IMR-90 (cell line): ENCODE measurements around the gene INSYN1. TPM values are rescaled to one million over a fixed set of nuclear protein-coding genes. Genes with fewer than 3 reads are reported as not detected.

ENCODE experiments used
- ATAC-seq: fragments of 200-7000 bp; cut with Tn5 transposase; 2 replicates; pipeline ENCODE4 v1.9.1; 2020; ENCODE audit warnings: low read depth, mild to moderate bottlenecking, moderate library complexity
- BruUV-seq: library from RNA; stranded (reverse); fragments of 400-500 nt; replicated peaks from 2 replicates; lab custom pipeline; 2021; lab: Mats Ljungman, UMichigan
- CTCF ChIA-PET: fragments of 300-600 bp; formaldehyde crosslinking; extraction: SDS; loops from one replicate; lab custom pipeline; 2021; ENCODE audit warnings: antibody characterized with exemption; lab: Yijun Ruan, JAX
- POLR2A ChIA-PET: fragments of 300-600 bp; sonication (Branson Sonifier 250); formaldehyde crosslinking; loops from one replicate; lab custom pipeline; 2022; ENCODE audit warnings: antibody characterized with exemption; ENCODE audit not compliant: unreplicated experiment; lab: Charles Lee
- DNase-seq: peaks from one replicate; pipeline ENCODE4 v3.0.0; 2013
- H2AFZ ChIP-seq: replicated peaks from 2 replicates; pipeline ENCODE3; 2013; ENCODE audit warnings: low read length, mild to moderate bottlenecking; ENCODE audit not compliant: poor library complexity
- H2AK5ac ChIP-seq: 2 replicates; pipeline ENCODE4 v1.6.1; 2013; ENCODE audit warnings: low read depth, low read length, inconsistent platforms
- H2AK9ac ChIP-seq: replicated peaks from 2 replicates; pipeline ENCODE3; 2013; ENCODE audit warnings: mild to moderate bottlenecking, low read depth, low read length, moderate library complexity; ENCODE audit not compliant: poor library complexity
- H2BK120ac ChIP-seq: 2 replicates; pipeline ENCODE4 v1.6.1; 2013; ENCODE audit warnings: low read depth, low read length, inconsistent platforms
- H2BK15ac ChIP-seq: 3 replicates; pipeline ENCODE4 v1.6.1; 2013; ENCODE audit warnings: low read depth, low read length, inconsistent platforms
- H2BK20ac ChIP-seq: 2 replicates; pipeline ENCODE4 v1.6.1; 2013; ENCODE audit warnings: low read depth, mild to moderate bottlenecking, inconsistent platforms, low read length, moderate library complexity
- H2BK5ac ChIP-seq: 2 replicates; pipeline ENCODE4 v1.6.1; 2013; ENCODE audit warnings: mild to moderate bottlenecking, low read depth, low read length, inconsistent platforms; ENCODE audit not compliant: poor library complexity, severe bottlenecking
- H3K14ac ChIP-seq: replicated peaks from 2 replicates; pipeline ENCODE4 v1.6.1; 2013; ENCODE audit warnings: low read depth, low read length, inconsistent platforms
- H3K18ac ChIP-seq: 2 replicates; pipeline ENCODE4 v1.6.1; 2013; ENCODE audit warnings: low read depth, low read length, control low read depth
- H3K23ac ChIP-seq: 2 replicates; pipeline ENCODE4 v1.6.1; 2013; ENCODE audit warnings: low read depth, low read length, inconsistent platforms
- H3K27ac ChIP-seq: 2 replicates; pipeline ENCODE4 v1.5.1; 2013; ENCODE audit warnings: mild to moderate bottlenecking, control low read depth, low read length; ENCODE audit not compliant: insufficient read depth
- H3K27me3 ChIP-seq: 2 replicates; pipeline ENCODE4 v1.6.1; 2013; ENCODE audit warnings: low read length; ENCODE audit not compliant: control insufficient read depth, insufficient read depth
- H3K36me3 ChIP-seq: 2 replicates; pipeline ENCODE4 v1.6.1; 2013; ENCODE audit warnings: low read length, mixed read lengths; ENCODE audit not compliant: control insufficient read depth, insufficient read depth
- H3K4ac ChIP-seq: 2 replicates; pipeline ENCODE4 v1.6.1; 2013; ENCODE audit warnings: low read depth, low read length, inconsistent platforms
- H3K4me1 ChIP-seq: 2 replicates; pipeline ENCODE4 v1.6.1; 2013; ENCODE audit warnings: low read length, mixed read lengths; ENCODE audit not compliant: control insufficient read depth, insufficient read depth
- H3K4me2 ChIP-seq: 2 replicates; pipeline ENCODE4 v1.6.1; 2013; ENCODE audit warnings: low read depth, mild to moderate bottlenecking, control low read depth, low read length, moderate library complexity
- H3K4me3 ChIP-seq: 2 replicates; pipeline ENCODE4 v1.5.1; 2013; ENCODE audit warnings: low read depth, mild to moderate bottlenecking, control low read depth, low read length, moderate library complexity; ENCODE audit not compliant: insufficient read depth
- H3K56ac ChIP-seq: 2 replicates; pipeline ENCODE4 v1.6.1; 2013; ENCODE audit warnings: low read length, inconsistent platforms; ENCODE audit not compliant: insufficient read depth; ENCODE audit errors: extremely low read depth
- H3K79me1 ChIP-seq, 2 experiments: 2 replicates each; pipeline ENCODE4 v1.6.1; 2013; ENCODE audit warnings: low read length in 2 of 2, inconsistent platforms in 1 of 2, low read depth in 1 of 2
- H3K9ac ChIP-seq: 2 replicates; pipeline ENCODE4 v1.6.1; 2013; ENCODE audit warnings: low read depth, low read length, control low read depth
- H3K9me1 ChIP-seq: 2 replicates; pipeline ENCODE4 v1.6.1; 2013; ENCODE audit warnings: low read length, inconsistent platforms; ENCODE audit not compliant: insufficient read depth
- H3K9me3 ChIP-seq: 2 replicates; pipeline ENCODE4 v1.6.1; 2013; ENCODE audit warnings: low read length; ENCODE audit not compliant: control insufficient read depth, insufficient read depth
- H4K20me1 ChIP-seq: 2 replicates; pipeline ENCODE4 v1.6.1; 2013; ENCODE audit warnings: low read length, inconsistent platforms; ENCODE audit not compliant: insufficient read depth
- H4K5ac ChIP-seq: 2 replicates; pipeline ENCODE4 v1.6.1; 2013; ENCODE audit warnings: mild to moderate bottlenecking, low read depth, low read length, control low read depth
- H4K8ac ChIP-seq, 2 experiments: 2 replicates each; pipeline ENCODE4 v1.6.1; 2013; ENCODE audit warnings: low read depth in 2 of 2, low read length in 2 of 2, control low read depth in 1 of 2, inconsistent platforms in 1 of 2
- H4K91ac ChIP-seq: 2 replicates; pipeline ENCODE4 v1.6.1; 2013; ENCODE audit warnings: low read depth, low read length, inconsistent platforms; ENCODE audit not compliant: insufficient read depth
- BHLHE40 ChIP-seq: fragments of 150-350 bp; IDR thresholded peaks from 2 replicates; pipeline ENCODE4 v1.6.1; 2016; ENCODE audit warnings: mild to moderate bottlenecking, low read depth, low read length
- CHD1 ChIP-seq: IDR thresholded peaks from 2 replicates; pipeline ENCODE4 v1.6.1; 2012; ENCODE audit warnings: low read depth, low read length, improper control_type of control experiment
- FOS ChIP-seq: fragments of 150-350 bp; IDR thresholded peaks from 2 replicates; pipeline ENCODE4 v1.6.1; 2016; ENCODE audit warnings: low read depth, low read length
- MAZ ChIP-seq: IDR thresholded peaks from 2 replicates; pipeline ENCODE4 v1.6.1; 2012; ENCODE audit warnings: low read depth, mild to moderate bottlenecking, low read length, improper control_type of control experiment, moderate library complexity, borderline replicate concordance
- MXI1 ChIP-seq: IDR thresholded peaks from 2 replicates; pipeline ENCODE4 v1.6.1; 2012; ENCODE audit warnings: low read depth, mild to moderate bottlenecking, low read length, moderate library complexity, borderline replicate concordance
- NFE2L2 ChIP-seq: fragments of 150-350 bp; IDR thresholded peaks from 2 replicates; pipeline ENCODE4 v1.6.1; 2016; ENCODE audit warnings: low read depth, mild to moderate bottlenecking, low read length
- POLR2A ChIP-seq: IDR thresholded peaks from 2 replicates; pipeline ENCODE4 v1.6.1; 2012; ENCODE audit warnings: mild to moderate bottlenecking, low read depth, low read length
- RAD21 ChIP-seq: IDR thresholded peaks from 2 replicates; pipeline ENCODE4 v1.6.1; 2012; ENCODE audit warnings: low read length, improper control_type of control experiment
- RCOR1 ChIP-seq: IDR thresholded peaks from 2 replicates; pipeline ENCODE4 v1.6.1; 2012; ENCODE audit warnings: mild to moderate bottlenecking, low read length, improper control_type of control experiment; ENCODE audit not compliant: insufficient replicate concordance
- RFX5 ChIP-seq: IDR thresholded peaks from 2 replicates; pipeline ENCODE4 v1.8.0; 2012; ENCODE audit warnings: low read depth, mild to moderate bottlenecking, low read length, moderate library complexity
- SMC3 ChIP-seq: fragments of 150-350 bp; IDR thresholded peaks from 2 replicates; pipeline ENCODE4 v1.6.1; 2016; ENCODE audit warnings: low read depth, mild to moderate bottlenecking, antibody characterized with exemption, low read length, moderate library complexity
- WGBS, 2 experiments: methylation state at CpG; one replicate each; pipeline versions ENCODE4 v1.1.5 to v1.1.7; 2013; ENCODE audit warnings: missing lambda C conversion rate in 2 of 2; ENCODE audit not compliant: insufficient read length in 1 of 2; ENCODE audit errors: extremely low coverage in 2 of 2; 5-methylcytosine and 5-hydroxymethylcytosine counted together
- dilution Hi-C: fragments of 300-500 bp; cut with HindIII; formaldehyde crosslinking; loops from one replicate; pipeline ENCODE4 v1.14.3; 2018; ENCODE audit warnings: low sequenced_read_pairs; ENCODE audit not compliant: unreplicated experiment
- in situ Hi-C: fragments of 300-500 bp; cut with MboI; formaldehyde crosslinking; loops from 3 replicates; pipeline ENCODE4 v1.14.3; 2019; ENCODE audit warnings: low sequenced_read_pairs, inconsistent platforms, mixed read lengths
- intact Hi-C: fragments of 100-400 bp; cut with micrococcal nuclease; formaldehyde crosslinking; loops from 2 replicates; pipeline ENCODE4 v1.10.0; 2022
- polyA plus RNA-seq, 3 experiments: library from polyadenylated mRNA; depleted of rRNA; stranded (reverse); fragments of >200 nt; gene quantifications; 2 replicates each; pipeline ENCODE4 v1.2.3, GENCODE V29; 2012; ENCODE audit warnings: low replicate concordance in 1 of 3
- total RNA-seq: library from RNA; depleted of rRNA; stranded (reverse); fragments of >200 nt; gene quantifications from 2 replicates; pipeline ENCODE4 v1.2.3, GENCODE V29; 2012
- TF ChIP-seq, protein P1 (sequence below): fragments of 150-350 bp; IDR thresholded peaks from 2 replicates; pipeline ENCODE4 v1.6.1; 2016; ENCODE audit warnings: low read depth, mild to moderate bottlenecking, low read length, moderate library complexity, borderline replicate concordance
- TF ChIP-seq, protein P2 (sequence below): fragments of 150-350 bp; IDR thresholded peaks from 2 replicates; pipeline ENCODE4 v1.6.1; 2017; ENCODE audit warnings: mild to moderate bottlenecking, antibody characterized with exemption, low read length, low read depth
- TF ChIP-seq, protein P3 (sequence below): conservative IDR thresholded peaks from 2 replicates; pipeline ENCODE4 v1.5.1; 2012; ENCODE audit warnings: mild to moderate bottlenecking, low read depth, low read length, improper control_type of control experiment

Gene INSYN1
- total and polyA plus RNA-seq, 2 of the 4 experiments (the other 2 are of a cell fraction): 0.18 to 0.34 TPM

DNA sequence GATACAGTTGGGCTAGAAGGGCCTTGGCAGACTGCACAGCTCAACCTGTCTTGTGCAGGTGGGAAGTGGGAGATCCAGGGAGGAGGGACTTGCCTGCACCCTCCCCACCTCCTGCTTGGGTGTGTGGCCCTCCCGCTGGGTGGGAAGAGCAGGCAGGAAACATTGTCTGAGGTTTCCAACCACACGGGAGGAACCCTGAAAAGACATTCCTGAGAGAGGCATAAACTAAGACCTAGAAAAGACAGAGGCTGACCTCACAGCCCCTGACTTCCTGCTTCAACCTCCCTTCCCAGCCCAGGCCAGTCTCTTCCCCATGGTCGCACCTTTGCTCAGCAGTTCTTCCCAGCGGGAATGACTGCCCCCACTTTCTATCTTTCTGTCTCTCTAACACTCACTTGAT, 46.3 kb upstream of the INSYN1 start:
- Histone ChIP-seq H3K27ac (no peak overlapping the region), H3K9ac (no peak overlapping the region), H3K4me1 (peaks cover 21% of the 10 kb centered on the region), H3K14ac (no peak overlapping the region), H3K18ac (no peak overlapping the region), H3K4ac (0 out of 2 replicates have a peak overlapping the region, but pooled peaks have one; percentile 63), H2AK9ac (no peak overlapping the region), H3K23ac (no peak overlapping the region), H3K79me1 (no peaks in the 10 kb centered on the region), H2BK120ac (no peak overlapping the region), H4K5ac (no peak overlapping the region), H4K8ac (no peak overlapping the region), H3K4me3 (no peak overlapping the region), H4K91ac (no peak overlapping the region), H4K20me1 (peaks cover 6% of the 10 kb centered on the region; the same call in 1 of the 2 replicates), H2AFZ (peak overlapping the region; percentile 9), H2BK15ac (no peak overlapping the region; the same call in 2 of the 3 replicates), H3K36me3 (no peaks in the 10 kb centered on the region), H3K9me1 (peaks cover 25% of the 10 kb centered on the region), H2BK5ac (no peak overlapping the region), H3K56ac (no peak overlapping the region), H3K9me3 (no peaks in the 10 kb centered on the region), H3K4me2 (no peak overlapping the region), H2BK20ac (no peak overlapping the region), H3K27me3 (peaks cover 9% of the 10 kb centered on the region; the same call in 1 of the 2 replicates), H2AK5ac (no peak overlapping the region)
- ATAC-seq (no peak), DNase-seq (peak; percentile 15)
- dilution Hi-C loops (no loop called here), intact Hi-C loops (no loop called here), in situ Hi-C loops (no loop called here)
- no peak for TF ChIP-seq BHLHE40
- TF ChIP-seq MXI1: no peak
- TF ChIP-seq RAD21: no peak
- no peak for TF ChIP-seq POLR2A
- no peak for TF ChIP-seq CHD1
- TF ChIP-seq, protein P1, sequence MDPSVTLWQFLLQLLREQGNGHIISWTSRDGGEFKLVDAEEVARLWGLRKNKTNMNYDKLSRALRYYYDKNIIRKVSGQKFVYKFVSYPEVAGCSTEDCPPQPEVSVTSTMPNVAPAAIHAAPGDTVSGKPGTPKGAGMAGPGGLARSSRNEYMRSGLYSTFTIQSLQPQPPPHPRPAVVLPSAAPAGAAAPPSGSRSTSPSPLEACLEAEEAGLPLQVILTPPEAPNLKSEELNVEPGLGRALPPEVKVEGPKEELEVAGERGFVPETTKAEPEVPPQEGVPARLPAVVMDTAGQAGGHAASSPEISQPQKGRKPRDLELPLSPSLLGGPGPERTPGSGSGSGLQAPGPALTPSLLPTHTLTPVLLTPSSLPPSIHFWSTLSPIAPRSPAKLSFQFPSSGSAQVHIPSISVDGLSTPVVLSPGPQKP: no peak
- no peak for TF ChIP-seq SMC3
- no peak for TF ChIP-seq FOS
- TF ChIP-seq, protein P2, sequence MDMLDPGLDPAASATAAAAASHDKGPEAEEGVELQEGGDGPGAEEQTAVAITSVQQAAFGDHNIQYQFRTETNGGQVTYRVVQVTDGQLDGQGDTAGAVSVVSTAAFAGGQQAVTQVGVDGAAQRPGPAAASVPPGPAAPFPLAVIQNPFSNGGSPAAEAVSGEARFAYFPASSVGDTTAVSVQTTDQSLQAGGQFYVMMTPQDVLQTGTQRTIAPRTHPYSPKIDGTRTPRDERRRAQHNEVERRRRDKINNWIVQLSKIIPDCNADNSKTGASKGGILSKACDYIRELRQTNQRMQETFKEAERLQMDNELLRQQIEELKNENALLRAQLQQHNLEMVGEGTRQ: no peak
- no peak for TF ChIP-seq RFX5
- no peak for TF ChIP-seq MAZ
- TF ChIP-seq, protein P3, sequence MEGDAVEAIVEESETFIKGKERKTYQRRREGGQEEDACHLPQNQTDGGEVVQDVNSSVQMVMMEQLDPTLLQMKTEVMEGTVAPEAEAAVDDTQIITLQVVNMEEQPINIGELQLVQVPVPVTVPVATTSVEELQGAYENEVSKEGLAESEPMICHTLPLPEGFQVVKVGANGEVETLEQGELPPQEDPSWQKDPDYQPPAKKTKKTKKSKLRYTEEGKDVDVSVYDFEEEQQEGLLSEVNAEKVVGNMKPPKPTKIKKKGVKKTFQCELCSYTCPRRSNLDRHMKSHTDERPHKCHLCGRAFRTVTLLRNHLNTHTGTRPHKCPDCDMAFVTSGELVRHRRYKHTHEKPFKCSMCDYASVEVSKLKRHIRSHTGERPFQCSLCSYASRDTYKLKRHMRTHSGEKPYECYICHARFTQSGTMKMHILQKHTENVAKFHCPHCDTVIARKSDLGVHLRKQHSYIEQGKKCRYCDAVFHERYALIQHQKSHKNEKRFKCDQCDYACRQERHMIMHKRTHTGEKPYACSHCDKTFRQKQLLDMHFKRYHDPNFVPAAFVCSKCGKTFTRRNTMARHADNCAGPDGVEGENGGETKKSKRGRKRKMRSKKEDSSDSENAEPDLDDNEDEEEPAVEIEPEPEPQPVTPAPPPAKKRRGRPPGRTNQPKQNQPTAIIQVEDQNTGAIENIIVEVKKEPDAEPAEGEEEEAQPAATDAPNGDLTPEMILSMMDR: no peak
- no peak for TF ChIP-seq NFE2L2
- no peak for TF ChIP-seq RCOR1
- CTCF ChIA-PET: no interaction called here
- WGBS, 2 experiments: 73% methylated on average over 2 of the region's 4 CpGs; no CpG with 5 or more reads in 1 of the 2 experiments
- POLR2A ChIA-PET: no interaction called here
- no TSS peak for BruUV-seq
